ENCODE measurements around the gene GUCY2F.

- TF ChIP-seq POLR2A (IDR thresholded peaks at IDR 0.05; ENCODE audit: borderline replicate concordance, extremely low read depth, insufficient read depth, insufficient read length) (no peak), POLR2AphosphoS5 (IDR thresholded peaks at IDR 0.05; ENCODE audit: low read depth, low read length) (no peak), CTCF (IDR thresholded peaks at IDR 0.05 in 2 of 3, conservative IDR thresholded peaks at IDR 0.05 in 1 of 3; ENCODE audit: borderline replicate concordance in 1 of 3, insufficient read depth in 1 of 3, low read depth in 2 of 3, low read length in 2 of 3) (peak; percentile 39 to 46 (median 40); a peak in 5 of 6 replicates), EZH2phosphoT487 (IDR thresholded peaks at IDR 0.05; ENCODE audit: borderline replicate concordance) (no peak), REST (IDR thresholded peaks at IDR 0.05; ENCODE audit: low read depth) (no peak), ATF3 (IDR thresholded peaks at IDR 0.05) (no peak), FOSL1 (IDR thresholded peaks at IDR 0.05; ENCODE audit: low read depth) (no peak), ZFX (IDR thresholded peaks at IDR 0.05) (no peak), JUND (IDR thresholded peaks at IDR 0.05) (no peak), EZH2 (IDR thresholded peaks at IDR 0.05) (no peak), YY1 (IDR thresholded peaks at IDR 0.05; ENCODE audit: extremely low read depth, insufficient replicate concordance, low read depth, low read length) (no peak), TCF7L2 (IDR thresholded peaks at IDR 0.05; ENCODE audit: borderline replicate concordance, extremely low read depth, insufficient read depth, insufficient read length) (no peak), SP1 (IDR thresholded peaks at IDR 0.05; ENCODE audit: low read depth) (no peak)
Observed at GRCh38 chrX:109472939-109473735, 8.7 kb downstream of the GUCY2F start.
